Testis (tissue), 3 donors: ENCODE measurements around the gene TRIM41. TPM values are rescaled to one million over a fixed set of nuclear protein-coding genes. Genes with fewer than 3 reads are reported as not detected.
"Not testable (repeated sequence)": the region's sequence is repeated elsewhere in the genome, so short reads cannot be mapped to it uniquely, and the experiment has no call there.

Experiments
- DNase-seq: peaks from one replicate; pipeline ENCODE4 v3.0.0-alpha.2; 2019
- H3K27ac ChIP-seq, 2 donors: fragments of 200-600 bp; sonication (generic); one replicate each; pipeline ENCODE4 v1.5.1; 2019
- H3K27me3 ChIP-seq: fragments of 200-600 bp; sonication (generic); one replicate; pipeline ENCODE4 v1.5.1; 2019
- H3K36me3 ChIP-seq: fragments of 200-600 bp; sonication (generic); one replicate; pipeline ENCODE4 v1.5.1; 2017; ENCODE audit warnings: low read depth; ENCODE audit errors: missing control alignments
- H3K4me1 ChIP-seq: fragments of 200-600 bp; sonication (generic); one replicate; pipeline ENCODE4 v1.5.1; 2019
- H3K4me3 ChIP-seq, 2 donors: fragments of 200-600 bp; sonication (generic); one replicate each; pipeline ENCODE4 v1.5.1; 2017 to 2019
- H3K9me3 ChIP-seq: fragments of 200-600 bp; sonication (generic); one replicate; pipeline ENCODE4 v1.5.1; 2017
- CTCF ChIP-seq, 3 experiments: fragments of 450-650 bp in 2 of 3; fragments of 200-600 bp in 1 of 3; sonication (generic) in 1 of 3; IDR thresholded peaks; one replicate each; pipeline ENCODE4 v1.5.1; 2016 to 2019; ENCODE audit warnings: antibody characterized with exemption in 3 of 3, mild to moderate bottlenecking in 2 of 3, moderate library complexity in 1 of 3
- POLR2A ChIP-seq: fragments of 450-650 bp; IDR thresholded peaks from one replicate; pipeline ENCODE4 v1.6.1; 2017; ENCODE audit warnings: antibody characterized with exemption, mild to moderate bottlenecking, moderate library complexity
- WGBS, 2 donors: methylation state at CpG; one replicate each; pipeline ENCODE4 v1.1.5; 2018; 5-methylcytosine and 5-hydroxymethylcytosine counted together
- intact Hi-C: fragments of 100-400 bp; cut with DNase I; formaldehyde crosslinking; loops from one replicate; pipeline ENCODE4 v1.15.1; 2023; ENCODE audit warnings: low total_unique reads
- polyA plus RNA-seq: library from polyadenylated mRNA; stranded (reverse); fragments of 350-450 nt; fragmentation: Illumina TruSeq; extraction: RNeasy Lipid Tissue Mini Kit (QIAGEN cat#74804); gene quantifications from one replicate; pipeline ENCODE4 v1.2.3, GENCODE V29; 2014; ENCODE audit warnings: low read depth, low replicate concordance; ENCODE audit not compliant: insufficient read depth
- total RNA-seq, 2 donors: library from RNA; depleted of rRNA; stranded (reverse); fragments of >200 nt; gene quantifications; one replicate each; pipeline ENCODE4 v1.2.3, GENCODE V29; 2016

The TRIM41 gene
- total and polyA plus RNA-seq, 3 donors from 2014 or later, result 39.6 to 61.5 (median 53.1) TPM

- Histone ChIP-seq H3K27ac (no peak overlapping the region), H3K4me3 (no peak overlapping the region), H3K9me3 (no peaks in the 10 kb centered on the region), H3K4me1 (peaks cover 14% of the 10 kb centered on the region), H3K36me3 (no peaks in the 10 kb centered on the region), H3K27me3 (no peaks in the 10 kb centered on the region)
- 66 to 80% methylated on average over 5 of the region's 5 CpGs for WGBS, 2 donors
- DNase-seq, result no peak
- TF ChIP-seq CTCF (IDR thresholded peaks at IDR 0.05), result no peak
- no peak for TF ChIP-seq POLR2A
- intact Hi-C loops, result loop anchor here (5.0 kb wide), 1 partner anchor 71 kb away; no protein-coding TSS in a partner anchor
Measured at GRCh38 chr5:181263633-181264032, 40.6 kb downstream of the TRIM41 start.

DNA sequence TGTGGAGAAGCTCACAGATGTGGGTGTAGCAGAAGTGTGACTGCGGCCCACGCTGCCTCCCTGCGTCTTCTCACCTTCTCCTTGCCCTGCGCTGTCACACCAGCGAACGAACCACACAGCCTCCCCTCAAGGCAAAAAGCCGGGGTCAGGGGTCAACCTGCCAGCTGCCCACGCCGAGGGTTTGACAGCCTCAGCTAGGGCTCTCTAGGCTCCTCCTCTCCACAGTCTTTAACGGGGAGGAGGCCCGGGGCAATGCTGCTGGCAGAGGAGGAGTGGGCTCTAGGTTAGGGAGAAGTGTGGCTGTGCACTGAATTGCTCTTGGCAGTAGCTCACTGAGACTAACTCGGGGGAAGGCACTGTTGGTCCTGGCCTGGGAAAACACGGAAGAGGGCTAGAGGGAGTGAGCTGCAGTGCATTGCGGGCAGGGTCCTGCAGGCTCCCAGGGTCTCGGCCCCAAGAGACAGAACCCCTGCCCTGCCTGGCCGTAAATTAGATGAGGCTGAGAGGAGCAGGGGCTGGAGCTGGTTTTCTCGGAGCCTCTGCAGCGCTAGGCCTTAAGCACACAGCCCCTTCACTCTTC is 42.1 kb downstream of the TRIM41 start:
- DNase-seq, result no peak
- H3K27ac ChIP-seq, result no peak overlapping the region
- H3K27me3 ChIP-seq, result no peaks in the 10 kb centered on the region
- H3K36me3 ChIP-seq, result no peaks in the 10 kb centered on the region
- intact Hi-C loops, result no loop called here
- no peak overlapping the region for H3K4me3 ChIP-seq
- TF ChIP-seq CTCF (IDR thresholded peaks at IDR 0.05) (no peak), POLR2A (no peak)
- 71 to 76% methylated on average over 15 to 18 of the region's 18 CpGs for WGBS, 2 donors
- H3K9me3 ChIP-seq, result no peaks in the 10 kb centered on the region
- peaks cover under 1% of the 10 kb centered on the region for H3K4me1 ChIP-seq

GRCh38 chr5:181267291-181267904 is 44.3 kb downstream of the TRIM41 start:
- H3K27me3 ChIP-seq, DNase-seq, H3K4me1 ChIP-seq, H3K36me3 ChIP-seq, intact Hi-C loops, H3K27ac ChIP-seq, H3K9me3 ChIP-seq, H3K4me3 ChIP-seq: not testable (repeated sequence)
- 58 to 64% methylated on average over 8 of the region's 8 CpGs for WGBS, 2 donors

- WGBS, 2 donors, result 81 to 88% methylated on average over 12 of the region's 12 CpGs
- H3K9me3 ChIP-seq, intact Hi-C loops, H3K4me1 ChIP-seq, DNase-seq, H3K36me3 ChIP-seq, H3K27ac ChIP-seq, H3K27me3 ChIP-seq, H3K4me3 ChIP-seq: not testable (repeated sequence)
Measured at GRCh38 chr5:181267907-181268306, 44.8 kb downstream of the TRIM41 start.

GRCh38 chr5:181271081-181271480 is 48.0 kb downstream of the TRIM41 start:
- Histone ChIP-seq H3K4me1 (no peaks in the 10 kb centered on the region), H3K9me3 (no peaks in the 10 kb centered on the region)
- intact Hi-C loops, result no loop called here

DNA sequence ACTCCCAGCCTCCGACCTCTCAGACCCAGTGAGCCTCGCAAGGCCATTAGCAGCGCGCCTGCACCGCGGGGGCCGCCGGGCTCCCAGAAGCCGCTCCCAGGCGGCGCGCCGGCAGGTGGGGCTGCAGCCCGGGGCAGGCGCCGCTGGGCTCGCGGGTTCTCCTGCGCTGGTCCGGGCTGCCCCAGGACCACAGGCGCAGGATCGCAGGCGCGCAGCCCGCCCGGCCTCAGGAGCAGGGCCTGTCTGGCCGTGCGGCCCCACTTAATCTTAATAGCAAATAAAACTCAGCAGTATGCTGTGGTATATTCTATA is 50.3 kb downstream of the TRIM41 start:
- WGBS, 2 donors, result 43 to 56% methylated on average over 15 to 27 of the region's 28 CpGs
- H3K4me1 ChIP-seq, intact Hi-C loops, DNase-seq, H3K27ac ChIP-seq, H3K27me3 ChIP-seq, H3K36me3 ChIP-seq, H3K9me3 ChIP-seq: not testable (repeated sequence)
- peak overlapping the region in 1 of 2 donors; percentile 15 for H3K4me3 ChIP-seq

More at GRCh38 chr5:181271081-181271480, 48.0 kb downstream of the TRIM41 start:
- no peaks in the 10 kb centered on the region for H3K27me3 ChIP-seq
- WGBS, 2 donors, result 85 to 89% methylated on average over 3 of the region's 3 CpGs
- H3K27ac ChIP-seq, result no peak overlapping the region
- DNase-seq, result no peak
- TF ChIP-seq CTCF (IDR thresholded peaks at IDR 0.05) (no peak), POLR2A (no peak)
- no peak overlapping the region for H3K4me3 ChIP-seq
- H3K36me3 ChIP-seq, result no peaks in the 10 kb centered on the region
